Stimulated activated naive CD8-positive, alpha-beta T cell treated with anti-CD3 and anti-CD28 coated beads, Interleukin-15, Interleukin-2, amounts not matched to agents 100 ng/mL and 50 ng/mL, for 24 hours (primary cell): Measurements from ENCODE around the gene LUZP2.
"Not testable (repeated sequence)": the region's sequence is repeated elsewhere in the genome, so short reads cannot be mapped to it uniquely, and the experiment has no call there.

Experiments used
- H3K27ac Mint-ChIP-seq: one replicate; pipeline ENCODE4 v1.8.0; 2021; ENCODE audit warnings: mild to moderate bottlenecking, mixed read lengths
- H3K27me3 Mint-ChIP-seq: one replicate; pipeline ENCODE4 v1.8.0; 2021; ENCODE audit warnings: mixed read lengths
- H3K36me3 Mint-ChIP-seq: one replicate; pipeline ENCODE4 v1.8.0; 2021; ENCODE audit warnings: low read depth, mixed read lengths
- H3K4me1 Mint-ChIP-seq: one replicate; pipeline ENCODE4 v1.8.0; 2021; ENCODE audit warnings: low read depth, mixed read lengths
- H3K4me3 Mint-ChIP-seq: one replicate; pipeline ENCODE4 v1.8.0; 2021; ENCODE audit warnings: mild to moderate bottlenecking, mixed read lengths
- H3K9me3 Mint-ChIP-seq: one replicate; pipeline ENCODE4 v1.8.0; 2021; ENCODE audit warnings: mixed read lengths

Gene LUZP2

GRCh38 chr11:24993903-24994302 lies 497.1 kb downstream of the LUZP2 start:
- H3K4me1 Mint-ChIP-seq: not testable (repeated sequence)

GRCh38 chr11:24999929-25000328 lies 503.1 kb downstream of the LUZP2 start:
- not testable (repeated sequence) for H3K4me1 Mint-ChIP-seq, H3K4me3 Mint-ChIP-seq, H3K27me3 Mint-ChIP-seq, H3K36me3 Mint-ChIP-seq, H3K27ac Mint-ChIP-seq
- H3K9me3 Mint-ChIP-seq: peaks cover 11% of the 10 kb centered on the region

More at GRCh38 chr11:24993903-24994302, 497.1 kb downstream of the LUZP2 start:
- not testable (repeated sequence) for H3K27me3 Mint-ChIP-seq, H3K27ac Mint-ChIP-seq, H3K4me3 Mint-ChIP-seq, H3K36me3 Mint-ChIP-seq
- peaks cover 14% of the 10 kb centered on the region for H3K9me3 Mint-ChIP-seq

- Mint-ChIP-seq H3K36me3 (no peaks in the 10 kb centered on the region), H3K9me3 (peaks cover 12% of the 10 kb centered on the region), H3K27me3 (no peaks in the 10 kb centered on the region), H3K4me3 (no peak overlapping the region), H3K4me1 (no peaks in the 10 kb centered on the region), H3K27ac (no peak overlapping the region)
These were observed 540.6 kb downstream of the LUZP2 start for GRCh38 chr11:25037431-25037830.

GRCh38 chr11:25038131-25038530 lies 541.3 kb downstream of the LUZP2 start:
- Mint-ChIP-seq H3K27ac (no peak overlapping the region), H3K9me3 (peaks cover 12% of the 10 kb centered on the region), H3K36me3 (no peaks in the 10 kb centered on the region), H3K27me3 (no peaks in the 10 kb centered on the region), H3K4me1 (no peaks in the 10 kb centered on the region), H3K4me3 (no peak overlapping the region)

- no peaks in the 10 kb centered on the region for H3K4me1 Mint-ChIP-seq
- peaks cover 7% of the 10 kb centered on the region for H3K9me3 Mint-ChIP-seq
These were observed 542.3 kb downstream of the LUZP2 start for GRCh38 chr11:25039165-25039564.

GRCh38 chr11:25048632-25049031 lies 551.8 kb downstream of the LUZP2 start:
- no peak overlapping the region for H3K27ac Mint-ChIP-seq
- no peaks in the 10 kb centered on the region for H3K36me3 Mint-ChIP-seq
- H3K9me3 Mint-ChIP-seq: no peaks in the 10 kb centered on the region
- H3K4me1 Mint-ChIP-seq: no peaks in the 10 kb centered on the region
- no peak overlapping the region for H3K4me3 Mint-ChIP-seq
- H3K27me3 Mint-ChIP-seq: no peaks in the 10 kb centered on the region

More at GRCh38 chr11:25039165-25039564, 542.3 kb downstream of the LUZP2 start:
- no peaks in the 10 kb centered on the region for H3K36me3 Mint-ChIP-seq
- no peak overlapping the region for H3K27ac Mint-ChIP-seq
- H3K27me3 Mint-ChIP-seq: no peaks in the 10 kb centered on the region
- no peak overlapping the region for H3K4me3 Mint-ChIP-seq

- H3K27me3 Mint-ChIP-seq: no peaks in the 10 kb centered on the region
- H3K27ac Mint-ChIP-seq: no peak overlapping the region
- H3K9me3 Mint-ChIP-seq: peaks cover 4% of the 10 kb centered on the region
- no peaks in the 10 kb centered on the region for H3K36me3 Mint-ChIP-seq
- H3K4me1 Mint-ChIP-seq: no peaks in the 10 kb centered on the region
- H3K4me3 Mint-ChIP-seq: no peak overlapping the region
These were observed 556.0 kb downstream of the LUZP2 start for GRCh38 chr11:25052844-25053243.

GRCh38 chr11:25057861-25058260 lies 561.0 kb downstream of the LUZP2 start:
- peaks cover 4% of the 10 kb centered on the region for H3K9me3 Mint-ChIP-seq
- H3K36me3 Mint-ChIP-seq: no peaks in the 10 kb centered on the region
- no peaks in the 10 kb centered on the region for H3K4me1 Mint-ChIP-seq
- H3K27ac Mint-ChIP-seq: no peak overlapping the region
- H3K4me3 Mint-ChIP-seq: no peak overlapping the region
- no peaks in the 10 kb centered on the region for H3K27me3 Mint-ChIP-seq

GRCh38 chr11:25065746-25066145 lies 568.9 kb downstream of the LUZP2 start:
- H3K27me3 Mint-ChIP-seq: no peaks in the 10 kb centered on the region
- H3K4me1 Mint-ChIP-seq: no peaks in the 10 kb centered on the region
- H3K9me3 Mint-ChIP-seq: peaks cover 13% of the 10 kb centered on the region
- H3K36me3 Mint-ChIP-seq: no peaks in the 10 kb centered on the region
- H3K27ac Mint-ChIP-seq: no peak overlapping the region
- H3K4me3 Mint-ChIP-seq: no peak overlapping the region

GRCh38 chr11:25066706-25067105 lies 569.9 kb downstream of the LUZP2 start:
- Mint-ChIP-seq H3K9me3 (peaks cover 13% of the 10 kb centered on the region), H3K4me1 (no peaks in the 10 kb centered on the region), H3K36me3 (no peaks in the 10 kb centered on the region), H3K27ac (no peak overlapping the region), H3K4me3 (no peak overlapping the region), H3K27me3 (no peaks in the 10 kb centered on the region)

GRCh38 chr11:25068451-25068850 lies 571.6 kb downstream of the LUZP2 start:
- Mint-ChIP-seq H3K27ac (no peak overlapping the region), H3K4me3 (no peak overlapping the region), H3K4me1 (no peaks in the 10 kb centered on the region), H3K27me3 (no peaks in the 10 kb centered on the region), H3K9me3 (peaks cover 13% of the 10 kb centered on the region), H3K36me3 (no peaks in the 10 kb centered on the region)

- H3K4me3 Mint-ChIP-seq: no peak overlapping the region
These were observed 597.4 kb downstream of the LUZP2 start for GRCh38 chr11:25094085-25094802.

GRCh38 chr11:25119416-25119815 lies 622.6 kb downstream of the LUZP2 start:
- Mint-ChIP-seq H3K4me1 (no peaks in the 10 kb centered on the region), H3K9me3 (peaks cover 4% of the 10 kb centered on the region), H3K4me3 (no peak overlapping the region), H3K36me3 (no peaks in the 10 kb centered on the region), H3K27me3 (no peaks in the 10 kb centered on the region), H3K27ac (no peak overlapping the region)

More at GRCh38 chr11:25094085-25094802, 597.4 kb downstream of the LUZP2 start:
- Mint-ChIP-seq H3K27ac (no peak overlapping the region), H3K9me3 (peaks cover 6% of the 10 kb centered on the region), H3K27me3 (no peaks in the 10 kb centered on the region), H3K36me3 (no peaks in the 10 kb centered on the region), H3K4me1 (no peaks in the 10 kb centered on the region)
